AG20443 (cell line): ENCODE measurements around the gene CSNK2A1.

Experiments
- DNase-seq: peaks from one replicate; pipeline ENCODE4 v3.0.0; 2012; ENCODE audit warnings: low spot score, mixed read lengths

CSNK2A1 gene

GRCh38 chr20:430091-430999 is 113.2 kb downstream of the CSNK2A1 start:
- no peak for DNase-seq

- no peak for DNase-seq
These were observed 114.9 kb downstream of the CSNK2A1 start for GRCh38 chr20:428658-429200.

- no peak for DNase-seq
These were observed 115.5 kb downstream of the CSNK2A1 start for GRCh38 chr20:427849-428657.

- no peak for DNase-seq
These were observed 116.2 kb downstream of the CSNK2A1 start for GRCh38 chr20:427401-427800.

GRCh38 chr20:426566-426965 is 117.0 kb downstream of the CSNK2A1 start:
- no peak for DNase-seq
